Ramos (cell line): ENCODE results near the gene LOC101059915.
"Not testable (repeated sequence)": the region's sequence is repeated elsewhere in the genome, so short reads cannot be mapped to it uniquely, and the experiment has no call there.

ENCODE experiments used
- in situ Hi-C: fragments of 300-500 bp; cut with MboI; formaldehyde crosslinking; loops from one replicate; pipeline ENCODE4 v1.14.3; 2022; ENCODE audit warnings: low sequenced_read_pairs; ENCODE audit not compliant: unreplicated experiment

The LOC101059915 gene

GRCh38 chrX:71671043-71671780 lies 3.9 kb downstream of the LOC101059915 start:
- in situ Hi-C loops: no loop called here

- in situ Hi-C loops: no loop called here
These were observed 4.6 kb downstream of the LOC101059915 start for GRCh38 chrX:71671938-71672337.

GRCh38 chrX:71675636-71676035 lies 8.3 kb downstream of the LOC101059915 start:
- in situ Hi-C loops: not testable (repeated sequence)

GRCh38 chrX:71676068-71676795 lies 8.9 kb downstream of the LOC101059915 start:
- in situ Hi-C loops: not testable (repeated sequence)

DNA sequence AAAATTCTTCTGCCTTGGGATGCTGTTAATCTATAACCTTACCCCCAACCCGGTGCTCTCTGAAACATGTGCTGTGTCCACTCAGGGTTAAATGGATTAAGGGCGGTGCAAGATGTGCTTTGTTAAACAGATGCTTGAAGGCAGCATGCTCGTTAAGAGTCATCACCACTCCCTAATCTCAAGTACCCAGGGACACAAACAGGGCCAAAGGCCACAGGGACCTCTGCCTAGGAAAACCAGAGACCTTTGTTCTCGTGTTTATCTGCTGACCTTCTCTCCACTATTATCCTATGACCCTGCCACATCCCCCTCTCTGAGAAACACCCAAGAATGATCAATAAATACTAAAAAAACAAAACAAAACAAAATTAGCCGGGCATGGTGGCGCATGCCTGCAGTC lies 9.8 kb downstream of the LOC101059915 start:
- in situ Hi-C loops: not testable (repeated sequence)

- in situ Hi-C loops: no loop called here
These were observed 12.3 kb downstream of the LOC101059915 start for GRCh38 chrX:71679575-71680207.

DNA sequence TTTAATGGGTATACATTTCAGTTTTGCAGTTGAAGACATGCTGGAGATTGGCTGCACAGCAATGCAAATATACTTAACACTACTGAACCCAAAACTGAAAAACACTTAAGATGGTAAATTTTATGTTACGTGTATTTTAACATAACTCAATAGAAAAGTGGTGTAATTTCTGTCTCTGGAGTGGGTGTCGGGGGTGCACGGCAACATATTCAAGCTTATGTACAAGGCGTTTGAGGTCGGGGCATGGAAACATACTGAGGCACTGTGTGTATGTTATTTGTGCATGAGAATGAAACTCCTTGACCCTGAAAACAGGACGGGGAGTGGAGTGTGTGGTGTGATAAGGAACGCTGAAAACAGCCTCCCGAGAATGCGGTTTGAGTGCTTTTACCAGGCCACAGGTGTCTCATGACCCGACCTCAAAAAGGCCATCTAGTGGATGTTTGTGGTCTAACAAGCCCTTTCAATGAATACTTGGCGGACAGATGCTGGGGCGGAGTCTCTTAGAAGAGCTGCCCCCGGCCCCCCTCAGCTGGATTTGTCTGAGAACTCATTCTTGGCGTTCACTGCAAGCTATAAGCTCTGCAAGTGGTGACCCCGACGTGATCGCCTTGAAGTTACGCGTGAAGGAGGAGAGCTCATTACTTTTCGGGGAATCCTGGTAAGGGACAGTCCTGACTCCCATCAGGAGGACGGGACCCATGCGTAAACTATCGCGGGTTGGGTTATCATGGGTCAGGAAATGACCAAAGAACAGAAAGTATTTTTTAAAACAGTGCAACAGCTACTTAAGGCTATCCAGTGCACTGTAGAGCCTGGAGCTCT lies 29.5 kb downstream of the LOC101059915 start:
- in situ Hi-C loops: not testable (repeated sequence)

DNA sequence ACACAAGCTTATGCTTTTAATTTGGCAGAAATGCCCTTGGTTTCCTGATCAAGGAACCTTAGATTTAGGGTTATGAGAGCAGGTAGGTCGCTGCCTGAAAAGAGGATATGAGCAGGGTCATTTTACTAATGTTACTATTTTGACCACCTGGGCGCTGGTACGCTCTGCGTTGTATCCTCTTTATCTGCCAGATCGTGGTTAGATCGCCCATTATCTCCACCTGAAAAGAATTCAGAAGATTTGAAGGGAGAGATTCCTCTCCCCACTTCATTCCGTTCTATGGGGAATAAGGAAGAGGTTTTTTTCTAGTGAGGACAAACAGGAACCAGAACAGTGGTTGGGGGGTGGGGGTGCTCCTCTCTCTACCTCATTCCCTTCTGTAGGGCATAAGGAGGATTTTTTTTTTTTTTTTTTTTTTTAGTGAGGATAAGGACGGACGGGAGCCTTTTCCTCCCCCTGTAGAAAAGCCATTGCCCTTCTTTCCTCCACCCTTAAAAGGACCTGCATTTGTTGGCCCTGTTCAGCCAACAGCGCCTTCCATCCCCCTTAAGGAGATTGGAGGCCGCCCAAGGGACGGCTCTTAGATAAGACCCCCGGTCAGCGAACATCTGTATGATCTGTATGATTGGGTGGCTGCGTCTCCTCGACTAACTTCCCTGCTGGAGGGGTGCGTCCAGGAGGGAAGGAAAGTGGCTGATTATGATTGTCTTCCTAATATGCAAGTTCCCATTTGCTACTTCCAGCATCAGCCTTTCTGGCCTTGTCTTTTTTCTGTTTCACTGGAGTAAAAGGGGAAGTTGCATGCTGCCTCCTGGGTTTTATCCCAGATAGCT lies 30.3 kb downstream of the LOC101059915 start:
- in situ Hi-C loops: not testable (repeated sequence)

DNA sequence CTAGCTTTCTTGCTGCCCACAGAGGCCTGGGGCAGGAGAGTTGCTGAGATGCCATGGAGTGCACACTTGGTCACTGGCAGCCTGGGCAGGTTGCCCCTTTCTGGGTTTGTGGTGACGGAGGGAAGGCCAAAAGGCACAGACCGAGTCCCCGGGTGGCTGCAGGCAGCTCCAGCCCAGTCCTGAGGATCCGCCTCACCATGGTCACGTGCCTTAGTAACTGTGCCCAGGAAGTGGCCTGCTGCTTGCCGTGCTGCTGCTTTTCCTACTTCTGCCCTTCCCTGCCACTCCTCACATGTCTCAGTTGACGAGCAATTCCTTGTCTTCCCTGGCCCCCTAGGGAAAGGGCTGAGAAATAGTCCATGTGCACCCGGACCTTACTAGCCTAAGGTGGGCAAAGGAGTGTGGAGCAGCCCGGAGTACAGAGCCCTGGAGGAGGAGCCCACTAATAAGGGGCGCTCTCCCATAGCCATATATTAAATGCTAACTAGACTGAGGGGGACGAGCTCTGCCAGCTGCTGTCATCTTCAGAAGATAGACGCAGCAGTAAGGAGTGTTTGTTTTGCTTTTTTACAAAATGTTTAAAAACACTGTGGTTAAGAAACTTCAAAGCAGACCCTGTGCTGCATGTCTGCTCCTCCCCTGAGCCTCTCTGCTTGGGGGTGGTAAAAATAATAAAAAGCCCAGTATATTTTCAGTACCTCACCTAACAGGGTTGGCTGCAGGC lies 31.1 kb downstream of the LOC101059915 start:
- in situ Hi-C loops: not testable (repeated sequence)

GRCh38 chrX:71699023-71699344 lies 31.6 kb downstream of the LOC101059915 start:
- in situ Hi-C loops: not testable (repeated sequence)

GRCh38 chrX:71702853-71703252 lies 35.5 kb downstream of the LOC101059915 start:
- in situ Hi-C loops: not testable (repeated sequence)

GRCh38 chrX:71714064-71714463 lies 46.7 kb downstream of the LOC101059915 start:
- in situ Hi-C loops: not testable (repeated sequence)

GRCh38 chrX:71715551-71715950 lies 48.2 kb downstream of the LOC101059915 start:
- in situ Hi-C loops: not testable (repeated sequence)

DNA sequence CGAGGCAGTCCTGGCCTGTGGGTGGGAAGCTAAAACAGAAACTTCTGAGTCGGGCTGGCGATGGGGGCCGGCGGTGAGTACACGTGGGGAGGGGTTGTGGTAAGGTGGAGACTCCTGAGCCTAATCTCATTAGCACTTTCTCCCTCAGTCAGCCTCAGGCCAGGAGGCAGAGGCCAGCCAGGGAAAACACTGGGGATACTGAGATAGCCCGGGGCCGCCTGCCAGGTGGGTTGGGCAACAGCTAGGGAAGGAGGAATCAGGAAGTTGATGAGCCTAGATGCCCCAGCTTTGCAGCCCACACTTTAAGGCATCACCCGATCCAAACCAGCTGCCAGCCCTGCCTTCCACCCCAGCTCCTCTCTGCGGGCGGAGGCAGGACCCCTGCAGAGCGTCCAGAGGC lies 49.0 kb downstream of the LOC101059915 start:
- in situ Hi-C loops: not testable (repeated sequence)

DNA sequence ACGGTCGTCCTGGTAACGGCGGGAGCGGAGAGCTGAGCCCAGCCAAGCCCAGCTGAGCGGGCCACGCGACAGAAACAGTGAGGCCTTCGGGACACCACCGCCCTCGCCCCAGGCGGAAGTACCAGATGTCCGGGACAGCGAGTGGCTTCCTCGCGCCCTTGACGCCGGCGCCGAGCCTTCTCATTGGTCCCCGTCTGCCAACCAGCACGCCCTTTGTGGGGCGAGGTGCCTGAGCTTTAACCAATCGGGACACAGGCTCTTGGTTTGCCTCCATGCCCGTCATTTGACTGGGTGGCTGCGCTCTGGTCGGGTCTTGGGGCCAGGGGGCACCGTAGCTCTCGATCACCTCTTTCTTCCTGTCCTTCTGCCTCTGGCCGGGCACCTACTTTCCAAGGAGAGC lies 50.8 kb downstream of the LOC101059915 start, which contains the start of gene CXorf49:
TSS of gene CXorf49 (minus strand) at position 101 of the 400 bp plus-strand sequence. CDS start 134 bp downstream, outside the sequence.
- in situ Hi-C loops: not testable (repeated sequence)

GRCh38 chrX:71719195-71719594 lies 51.8 kb downstream of the LOC101059915 start:
- in situ Hi-C loops: not testable (repeated sequence)

- in situ Hi-C loops: not testable (repeated sequence)
These were observed 53.0 kb downstream of the LOC101059915 start for GRCh38 chrX:71720289-71720886.
